ENCODE results near the gene HOGA1.
A peak's percentile ranks its signal among the peaks of the same experiment; 100 is the strongest.

HOGA1 gene

GRCh38 chr10:97547271-97547600 lies 37.0 kb upstream of the HOGA1 start:
- DNase-seq = no peak
- no peak overlapping the region for H3K4me3 ChIP-seq (ENCODE audit: low read depth, low read length)
- TF ChIP-seq CTCF (IDR thresholded peaks at IDR 0.05; ENCODE audit: low read depth, low read length) = no peak

GRCh38 chr10:97547962-97548361 lies 36.2 kb upstream of the HOGA1 start:
- no peak for TF ChIP-seq CTCF (IDR thresholded peaks at IDR 0.05; ENCODE audit: low read depth, low read length)

More at GRCh38 chr10:97547271-97547600, 37.0 kb upstream of the HOGA1 start:
- Histone ChIP-seq H3K36me3 (no peaks in the 10 kb centered on the region), H3K9me3 (no peaks in the 10 kb centered on the region), H3K4me1 (peaks cover 20% of the 10 kb centered on the region), H3K27me3 (no peaks in the 10 kb centered on the region)

GRCh38 chr10:97548828-97549455 lies 35.2 kb upstream of the HOGA1 start:
- H3K27me3 ChIP-seq = no peaks in the 10 kb centered on the region

More at GRCh38 chr10:97547962-97548361, 36.2 kb upstream of the HOGA1 start:
- no peak for DNase-seq
- Histone ChIP-seq H3K4me1 (peaks cover 12% of the 10 kb centered on the region), H3K9me3 (no peaks in the 10 kb centered on the region), H3K4me3 (ENCODE audit: low read depth, low read length) (no peak overlapping the region), H3K36me3 (no peaks in the 10 kb centered on the region), H3K27me3 (no peaks in the 10 kb centered on the region)

GRCh38 chr10:97549587-97550322 lies 34.4 kb upstream of the HOGA1 start:
- H3K27me3 ChIP-seq = no peaks in the 10 kb centered on the region
- no peaks in the 10 kb centered on the region for H3K36me3 ChIP-seq
- DNase-seq = peak; percentile 26
- H3K4me3 ChIP-seq (ENCODE audit: low read depth, low read length) = no peak overlapping the region
- H3K4me1 ChIP-seq = peaks cover 7% of the 10 kb centered on the region
- no peaks in the 10 kb centered on the region for H3K9me3 ChIP-seq
- no peak for TF ChIP-seq CTCF (IDR thresholded peaks at IDR 0.05; ENCODE audit: low read depth, low read length)

More at GRCh38 chr10:97548828-97549455, 35.2 kb upstream of the HOGA1 start:
- H3K4me1 ChIP-seq = peaks cover 7% of the 10 kb centered on the region
- TF ChIP-seq CTCF (IDR thresholded peaks at IDR 0.05; ENCODE audit: low read depth, low read length) = no peak
- H3K9me3 ChIP-seq = no peaks in the 10 kb centered on the region
- no peak for DNase-seq
- no peak overlapping the region for H3K4me3 ChIP-seq (ENCODE audit: low read depth, low read length)
- no peaks in the 10 kb centered on the region for H3K36me3 ChIP-seq

GRCh38 chr10:97550336-97551149 lies 33.6 kb upstream of the HOGA1 start:
- H3K4me3 ChIP-seq (ENCODE audit: low read depth, low read length) = no peak overlapping the region
- H3K4me1 ChIP-seq = peaks cover 7% of the 10 kb centered on the region
- H3K9me3 ChIP-seq = no peaks in the 10 kb centered on the region
- no peak for DNase-seq
- no peak for TF ChIP-seq CTCF (IDR thresholded peaks at IDR 0.05; ENCODE audit: low read depth, low read length)
- no peaks in the 10 kb centered on the region for H3K36me3 ChIP-seq
- H3K27me3 ChIP-seq = no peaks in the 10 kb centered on the region
